GM18498 (cell line): ENCODE results near the gene PROSER2.
"Not testable (repeated sequence)": the region's sequence is repeated elsewhere in the genome, so short reads cannot be mapped to it uniquely, and the experiment has no call there.

ENCODE experiments used
- ATAC-seq: cut with Tn5 transposase; IDR thresholded peaks from one replicate; pipeline ENCODE4 v1.9.1; 2021; ENCODE audit warnings: mild to moderate bottlenecking, moderate library complexity; ENCODE audit not compliant: unreplicated experiment

The PROSER2 gene

DNA sequence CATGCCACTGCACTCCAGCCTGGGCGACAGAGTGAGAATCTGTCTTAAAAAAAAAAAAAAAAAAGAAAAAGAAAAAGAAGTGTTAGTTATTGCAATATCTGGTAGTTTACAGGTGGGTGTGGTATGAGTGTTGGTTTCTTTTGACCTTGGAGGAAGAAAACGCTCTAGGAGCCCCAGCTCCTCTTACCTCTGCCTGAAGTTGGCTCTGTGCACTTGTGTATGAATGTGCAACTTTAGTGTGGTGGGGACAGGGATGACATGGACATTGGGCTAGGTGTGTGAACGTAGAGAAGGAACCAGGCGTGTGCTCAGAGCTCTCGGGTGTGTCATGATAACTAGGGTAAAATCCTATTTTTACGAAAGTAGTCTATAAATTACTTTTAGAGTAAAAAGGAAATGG lies 11.9 kb downstream of the PROSER2 start:
- ATAC-seq, result no peak

DNA sequence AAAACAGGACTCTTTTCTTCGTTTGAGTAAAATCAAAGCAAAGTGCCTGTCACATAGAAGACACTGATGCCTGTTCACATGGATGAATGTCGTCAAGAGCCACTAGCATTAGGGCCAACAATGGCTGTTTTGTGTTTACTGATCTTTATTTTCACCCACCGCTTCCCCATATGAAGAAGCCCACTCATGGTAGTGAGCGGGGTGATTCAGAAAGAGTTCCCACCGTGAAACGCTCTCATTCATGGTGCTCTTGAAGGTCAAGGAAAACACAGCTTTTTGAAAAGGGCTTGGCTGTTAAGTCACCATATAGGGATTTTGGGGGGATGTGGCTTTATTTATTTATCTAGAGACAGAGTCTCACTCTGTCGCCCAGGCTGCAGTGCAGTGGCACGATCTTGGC lies 12.5 kb downstream of the PROSER2 start:
- no peak for ATAC-seq

DNA sequence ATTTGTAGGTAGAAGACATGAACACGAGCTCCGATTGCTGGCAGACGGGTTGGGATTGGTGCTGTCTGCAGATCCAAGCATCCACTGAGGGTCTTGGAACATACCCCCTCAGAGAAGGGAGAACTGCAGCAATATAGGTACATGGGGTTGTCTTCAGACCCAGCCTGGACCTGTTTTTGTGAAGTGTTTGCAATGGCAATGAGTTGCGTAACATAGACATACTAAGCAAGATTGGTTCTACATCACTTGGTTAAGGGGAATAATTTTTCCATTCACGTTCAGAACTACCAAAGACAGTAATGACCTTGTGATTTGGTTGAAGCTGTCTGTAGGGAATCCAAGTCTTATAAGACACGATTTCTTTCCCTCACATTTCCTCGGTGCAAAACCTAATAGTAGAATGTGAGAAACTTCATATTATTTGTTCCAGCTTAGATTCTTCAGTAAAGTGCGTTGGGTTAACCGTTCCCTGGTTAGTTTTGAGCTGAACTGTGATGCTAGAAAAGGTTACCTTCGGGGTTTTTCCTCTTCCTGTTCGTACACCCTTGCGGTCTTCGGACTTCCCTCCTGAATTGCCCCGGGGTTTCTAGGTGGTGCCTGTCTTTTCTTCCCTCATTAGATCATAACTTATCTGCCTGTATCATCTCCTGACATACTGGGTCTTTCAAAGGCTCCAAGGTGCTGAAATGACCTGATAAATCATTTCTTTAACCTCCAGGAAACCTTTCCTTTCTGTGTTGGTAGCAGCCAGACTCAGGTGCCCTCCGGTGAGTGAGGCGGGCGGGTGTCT lies 14.4 kb downstream of the PROSER2 start:
- no peak for ATAC-seq

DNA sequence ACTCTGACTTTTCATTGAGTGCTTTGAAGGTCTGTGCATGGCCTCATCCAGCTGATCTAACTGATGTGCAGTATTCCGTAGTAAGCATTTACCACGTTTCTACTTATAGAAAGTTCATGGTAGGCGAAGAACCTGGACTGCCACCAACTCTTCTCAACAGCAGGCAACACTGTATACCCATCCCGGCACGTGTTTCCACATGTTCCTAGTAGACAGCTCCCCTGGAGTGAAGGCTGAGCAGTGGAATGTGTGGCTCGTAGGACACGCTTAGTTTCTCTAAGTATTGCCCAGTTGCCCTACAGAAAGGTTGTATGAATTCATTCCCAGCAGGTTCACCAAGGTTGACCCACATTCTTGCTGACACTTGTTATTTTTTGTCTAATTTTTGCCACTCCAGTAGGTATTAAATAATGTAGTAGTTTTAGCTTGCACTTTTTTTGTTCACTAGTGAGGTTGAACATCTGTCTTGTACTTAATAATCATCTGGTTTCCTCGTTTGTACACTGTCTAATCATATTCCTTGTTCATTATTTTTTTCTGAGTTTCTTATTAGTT lies 15.2 kb downstream of the PROSER2 start:
- ATAC-seq, result no peak

DNA sequence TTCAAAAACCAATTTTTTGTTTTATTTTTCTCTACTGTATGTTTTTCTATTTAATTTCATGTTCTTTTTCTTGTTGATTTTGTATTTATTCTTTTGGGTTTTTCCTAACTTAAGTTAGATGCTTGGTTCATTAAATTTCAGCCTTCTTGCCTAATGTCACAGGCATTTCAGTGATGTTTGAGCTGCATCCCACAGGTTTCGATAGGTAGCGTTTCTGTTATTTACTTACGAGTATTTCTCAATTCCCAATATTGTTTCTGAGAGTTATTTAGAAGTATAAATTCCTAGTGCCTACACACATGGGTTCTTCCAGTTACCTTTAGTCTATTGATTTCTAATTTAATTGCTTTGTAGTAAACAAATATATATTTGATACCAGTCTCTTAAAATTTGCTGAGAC lies 18.2 kb downstream of the PROSER2 start:
- no peak for ATAC-seq

DNA sequence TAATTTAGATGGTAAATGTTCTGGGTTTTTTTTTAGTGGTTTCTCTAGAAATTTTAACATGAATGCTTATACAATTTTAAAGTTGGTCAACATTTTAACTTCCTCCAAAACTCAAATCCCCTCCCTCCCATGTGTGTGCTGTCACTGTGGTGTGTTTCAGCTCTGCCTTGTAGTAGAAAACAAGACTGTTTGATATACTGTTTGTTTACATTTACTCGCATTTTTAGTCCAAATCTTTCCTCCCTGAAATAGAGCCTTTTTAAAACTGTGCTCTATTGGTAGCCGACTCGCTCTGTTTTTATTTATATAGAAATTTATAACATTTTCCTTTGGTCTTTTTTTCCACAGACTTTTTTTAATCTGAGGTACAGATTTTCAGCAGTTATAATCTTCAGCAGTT lies 19.3 kb downstream of the PROSER2 start:
- ATAC-seq, result no peak

DNA sequence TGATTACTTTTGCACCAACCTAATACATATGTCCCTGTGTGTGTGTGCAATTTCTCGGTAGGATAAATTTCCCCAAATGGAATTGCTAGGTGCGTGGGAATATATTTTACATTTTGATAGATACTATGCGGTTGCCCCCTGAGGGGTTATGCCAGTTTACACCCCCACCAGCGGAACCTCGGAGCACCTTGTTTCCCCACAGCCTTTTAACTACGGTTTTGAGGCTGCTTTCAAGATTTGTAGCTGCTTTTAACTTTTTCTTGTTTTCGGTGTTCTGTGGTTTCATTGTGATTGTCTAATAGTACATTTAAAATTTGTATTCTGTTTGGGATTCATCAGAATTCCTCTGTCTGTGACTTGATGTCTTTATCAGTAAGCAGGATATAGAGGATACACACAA lies 22.0 kb downstream of the PROSER2 start:
- no peak for ATAC-seq

DNA sequence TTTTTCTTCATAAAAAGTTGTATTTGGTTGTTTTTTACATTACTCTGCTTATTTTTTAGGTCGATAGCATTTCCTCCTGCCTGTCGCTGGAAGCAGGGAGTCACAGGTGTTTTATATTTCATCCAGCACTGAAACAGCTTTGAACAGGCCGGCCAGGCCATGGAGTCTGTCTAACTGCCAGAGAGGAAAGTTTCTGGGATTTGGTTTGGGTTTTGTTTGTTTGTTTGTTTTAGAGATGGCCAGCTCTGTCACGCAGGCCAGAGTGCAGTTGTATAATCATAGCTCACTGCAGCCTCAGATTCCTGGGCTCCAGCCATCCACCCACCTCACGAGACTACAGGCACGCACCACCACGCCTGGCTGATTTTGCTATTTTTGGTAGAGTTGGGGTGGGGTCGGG lies 23.4 kb downstream of the PROSER2 start:
- ATAC-seq, result no peak

DNA sequence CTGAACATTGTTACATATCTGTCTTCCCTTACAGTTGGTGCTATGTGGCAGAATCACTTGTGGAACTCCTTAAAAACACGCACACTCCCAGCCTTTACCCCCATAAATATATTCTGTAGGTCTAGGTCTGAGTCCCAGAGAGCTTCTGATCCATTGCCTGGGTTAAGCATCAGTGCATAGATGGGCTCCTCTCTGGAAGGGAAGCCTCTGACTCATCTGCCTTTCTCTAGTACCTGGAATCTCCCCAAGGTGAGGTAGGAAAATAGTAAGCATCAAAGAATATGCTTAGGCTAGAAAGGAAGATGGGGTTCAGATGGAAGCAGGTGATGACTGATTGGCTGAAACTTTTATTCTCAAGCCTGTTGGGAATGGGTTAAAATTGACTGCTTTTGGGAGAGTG lies 26.1 kb downstream of the PROSER2 start:
- no peak for ATAC-seq

DNA sequence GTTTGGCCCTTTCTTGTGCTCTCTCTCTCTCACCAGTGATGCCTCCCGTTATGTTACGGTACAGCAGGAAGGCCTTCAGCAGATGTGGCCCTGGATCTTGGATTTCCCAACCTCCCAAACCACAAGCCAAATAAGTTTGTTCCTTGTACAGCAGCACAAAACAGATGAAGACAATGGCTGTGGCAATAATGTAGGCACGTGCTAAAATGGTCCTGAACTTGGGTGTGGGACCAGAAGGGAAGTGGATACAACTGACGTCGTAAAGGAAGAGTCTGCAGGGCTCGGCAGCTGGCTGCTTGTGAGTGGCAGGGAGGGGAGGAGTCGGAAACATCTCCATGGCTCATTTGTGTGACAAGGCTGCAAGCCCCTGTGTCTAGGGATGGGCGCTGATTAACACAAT lies 26.8 kb downstream of the PROSER2 start:
- no peak for ATAC-seq

DNA sequence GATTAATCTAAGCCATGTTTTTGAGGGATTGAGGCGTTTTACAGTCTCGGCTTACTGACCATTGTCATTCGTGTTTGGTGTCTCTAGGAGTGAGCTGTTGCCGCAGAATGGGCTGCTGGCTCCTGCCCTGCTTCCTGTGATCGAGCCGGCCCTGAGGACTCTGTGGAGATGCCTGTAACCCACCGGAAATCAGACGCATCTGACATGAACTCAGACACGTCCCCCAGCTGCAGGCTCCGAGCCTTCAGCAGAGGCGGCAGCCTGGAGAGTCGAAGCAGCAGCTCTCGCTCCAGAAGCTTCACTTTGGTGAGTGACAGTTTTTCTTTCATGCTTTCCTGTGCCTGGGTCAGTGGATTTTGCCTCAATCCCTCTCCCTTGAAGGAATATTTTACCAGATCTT lies 28.8 kb downstream of the PROSER2 start:
- ATAC-seq, result no peak

DNA sequence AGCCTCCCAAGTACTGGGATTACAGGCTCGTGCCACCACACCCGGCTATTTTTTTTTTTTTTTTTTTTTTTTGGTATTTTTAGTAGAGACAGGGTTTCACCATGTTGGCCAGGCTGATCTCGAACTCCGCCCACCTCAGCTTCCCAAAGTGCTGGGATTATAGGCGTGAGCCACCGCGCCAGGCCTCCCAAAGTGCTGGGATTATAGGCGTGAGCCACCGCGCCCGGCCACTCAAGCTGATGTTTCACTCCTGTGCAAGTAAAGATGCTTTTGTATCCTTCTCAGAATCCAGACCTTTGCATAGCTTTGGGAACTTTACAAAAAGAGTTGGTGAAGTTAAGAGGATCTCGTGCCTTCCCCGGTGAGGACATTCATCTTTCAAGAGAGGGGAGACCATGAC lies 29.5 kb downstream of the PROSER2 start:
- ATAC-seq, result not testable (repeated sequence)

DNA sequence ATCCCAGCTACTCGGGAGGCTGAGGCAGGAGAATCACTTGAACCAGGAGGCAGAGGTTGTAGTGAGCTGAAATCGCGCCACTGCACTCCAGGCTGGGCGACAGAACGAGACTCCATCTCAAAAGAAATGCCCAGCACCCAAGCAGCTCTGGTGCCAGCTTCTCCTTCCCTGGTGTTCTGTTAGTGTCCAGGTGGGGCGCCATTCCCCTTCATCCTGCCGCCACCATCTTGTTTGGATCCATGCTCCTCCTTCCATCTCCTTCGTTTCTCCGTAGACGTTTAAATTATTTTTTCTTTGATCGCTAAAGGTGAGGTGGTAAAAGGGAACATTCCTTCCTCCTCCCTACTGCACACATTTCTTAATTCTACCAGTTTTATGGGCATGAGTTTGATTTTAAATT lies 30.3 kb downstream of the PROSER2 start:
- ATAC-seq, result no peak

DNA sequence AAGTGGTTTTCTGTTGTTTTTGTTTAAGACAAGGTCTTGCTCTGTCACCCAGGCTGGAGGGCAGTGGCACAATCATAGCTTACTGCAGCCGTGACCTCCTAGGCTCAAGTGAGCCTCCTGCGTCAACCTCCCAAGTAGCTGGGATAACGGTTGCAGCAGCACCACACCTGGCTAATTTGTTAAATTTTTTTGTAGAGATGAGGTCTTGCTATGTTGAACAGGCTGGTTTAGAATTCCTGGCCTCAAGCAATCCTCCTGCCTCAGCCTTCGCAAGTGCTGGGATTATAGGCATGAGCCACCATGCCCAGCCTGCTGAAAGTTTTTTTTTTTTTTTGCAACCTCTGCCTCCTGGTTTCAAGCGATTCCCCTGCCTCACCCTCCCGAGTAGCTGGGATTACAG lies 31.1 kb downstream of the PROSER2 start:
- ATAC-seq, result no peak

DNA sequence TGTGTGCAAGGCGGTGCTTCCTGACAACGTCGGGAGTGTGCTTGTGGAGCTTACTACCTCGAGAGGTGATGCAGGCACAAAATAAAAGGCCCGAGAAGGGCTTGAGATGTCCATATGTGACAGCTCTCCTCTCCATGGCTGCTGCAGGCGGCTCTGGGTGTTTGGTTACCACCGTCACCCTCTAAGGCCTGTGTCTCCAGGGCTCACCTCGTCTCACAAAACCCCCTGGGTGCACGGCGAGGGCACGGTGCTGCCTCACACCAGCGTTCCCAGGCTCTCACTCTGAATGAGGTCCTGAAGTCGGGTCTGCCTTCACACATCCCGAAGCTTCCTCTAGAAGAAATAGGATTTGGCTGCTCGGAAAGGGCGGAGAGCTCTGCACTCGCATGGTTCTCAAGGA lies 32.9 kb downstream of the PROSER2 start:
- no peak for ATAC-seq

DNA sequence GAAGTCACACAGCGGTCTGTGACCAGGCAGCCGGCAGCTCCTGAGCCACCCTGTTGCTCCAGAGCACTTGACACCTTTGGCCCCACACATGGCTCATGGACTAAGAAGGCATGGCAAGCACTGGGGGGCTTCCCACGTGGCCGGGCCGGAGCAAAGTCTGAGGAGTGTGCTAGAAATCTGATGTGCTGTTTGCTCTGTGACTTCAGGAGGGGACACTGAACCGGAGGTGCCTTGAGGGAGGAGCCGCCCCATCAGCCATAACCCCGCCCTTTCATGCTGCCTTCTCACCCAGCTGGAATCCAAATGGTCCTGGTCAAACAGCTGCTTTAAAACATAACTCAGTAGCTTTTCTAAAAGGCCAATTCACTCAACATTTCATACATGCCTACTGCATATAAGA lies 33.5 kb downstream of the PROSER2 start:
- no peak for ATAC-seq

DNA sequence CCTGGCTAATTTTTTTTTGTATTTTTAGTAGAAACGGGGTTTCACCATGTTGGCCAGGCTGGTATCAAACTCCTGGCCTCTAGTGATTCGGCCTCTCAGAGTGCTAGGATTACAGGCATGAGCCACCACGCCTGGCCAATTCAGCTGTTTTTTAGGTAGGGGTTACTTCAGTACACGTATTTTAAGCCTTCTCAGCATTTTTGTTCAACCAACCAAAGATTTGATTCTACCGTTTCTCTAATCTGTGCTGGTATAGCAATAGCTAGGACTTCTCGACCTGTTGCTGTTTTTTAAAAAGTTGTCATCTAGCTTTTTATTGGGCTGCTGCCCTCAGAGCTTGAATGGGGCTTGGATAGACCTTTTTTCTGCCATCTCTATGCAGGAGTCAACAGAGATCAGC lies 34.9 kb downstream of the PROSER2 start:
- ATAC-seq, result no peak

DNA sequence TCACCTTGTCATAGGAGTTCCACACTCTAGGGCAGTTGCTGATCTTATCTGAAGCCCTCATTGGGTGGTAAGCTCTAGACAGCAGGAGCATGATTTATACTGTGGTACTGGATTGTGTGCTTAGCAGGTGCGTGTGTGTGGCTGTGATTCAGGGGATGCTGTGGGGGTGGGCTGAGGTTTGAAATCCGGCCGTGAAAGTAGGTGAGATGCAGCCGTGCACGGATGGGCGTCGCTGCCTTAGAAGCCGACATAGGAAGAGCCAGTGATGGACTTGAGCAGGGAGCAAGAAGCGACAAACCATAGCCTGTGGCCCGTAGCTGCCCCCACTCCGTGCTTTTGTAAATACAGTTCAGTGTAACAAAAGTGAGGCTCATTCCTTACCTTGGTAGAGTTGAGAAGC lies 38.2 kb downstream of the PROSER2 start:
- ATAC-seq, result no peak

DNA sequence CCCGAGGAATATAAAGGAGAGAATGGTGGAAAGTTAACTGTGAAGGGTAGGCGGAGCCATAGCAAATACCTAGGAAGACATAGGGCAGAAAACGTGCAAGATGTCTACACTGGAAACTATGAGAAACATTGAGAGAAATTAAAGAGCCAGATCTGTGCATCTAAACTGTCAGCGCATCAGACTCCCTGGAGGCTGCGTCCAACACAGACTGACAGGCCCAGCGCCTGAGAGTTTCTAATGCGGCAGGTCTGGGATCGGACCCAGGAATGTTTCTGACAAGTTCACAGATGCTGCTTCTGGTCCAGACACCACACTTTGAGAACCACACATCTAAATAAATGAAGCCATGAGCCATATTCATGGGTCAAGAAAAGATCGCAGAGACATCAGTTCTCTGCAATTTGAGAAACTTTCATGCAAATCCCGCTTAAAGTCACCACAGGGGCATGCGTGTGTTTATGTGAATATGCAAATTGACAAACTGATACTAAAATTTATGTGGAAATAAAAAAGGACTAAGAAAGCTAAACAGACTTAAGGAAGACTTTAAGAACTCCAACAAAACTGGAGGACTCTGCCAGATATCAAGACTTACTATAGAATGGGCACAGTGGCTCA lies 38.8 kb downstream of the PROSER2 start:
- no peak for ATAC-seq

DNA sequence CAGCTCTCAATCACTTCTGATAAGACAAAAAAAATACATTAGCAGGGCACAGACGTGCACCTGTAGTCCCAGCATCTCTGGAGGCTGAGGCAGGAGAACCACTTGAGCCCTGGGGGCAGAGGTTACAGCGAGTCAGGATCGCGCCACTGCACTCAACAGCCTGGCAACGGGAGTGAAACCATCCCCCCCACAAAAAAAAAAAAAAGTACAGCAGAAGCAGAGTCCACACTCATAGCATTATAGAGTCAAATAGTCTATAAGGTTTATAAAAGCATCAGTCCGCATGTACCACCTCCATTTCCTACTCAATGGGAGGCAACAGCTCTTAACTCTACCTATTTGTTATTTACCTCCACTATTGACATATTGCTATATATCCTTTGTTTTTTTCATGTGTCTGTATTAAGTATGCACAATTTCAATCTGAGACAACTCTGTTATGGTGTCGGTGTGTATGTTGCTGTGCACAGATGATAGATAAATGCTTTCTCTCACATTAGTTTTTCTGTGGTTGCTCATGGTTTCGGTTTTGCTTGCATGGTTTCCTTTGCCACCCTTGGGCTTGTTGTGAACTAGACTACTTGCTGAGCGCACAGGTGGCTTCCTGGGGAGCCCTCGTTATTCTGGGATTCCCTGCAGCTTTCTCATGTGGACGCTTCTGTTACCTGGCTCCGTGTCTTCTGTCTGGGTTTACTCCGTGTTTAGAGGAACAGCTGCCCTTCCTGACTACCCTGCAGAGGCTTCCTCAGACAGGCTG lies 40.4 kb downstream of the PROSER2 start:
- peak; percentile 99 for ATAC-seq

DNA sequence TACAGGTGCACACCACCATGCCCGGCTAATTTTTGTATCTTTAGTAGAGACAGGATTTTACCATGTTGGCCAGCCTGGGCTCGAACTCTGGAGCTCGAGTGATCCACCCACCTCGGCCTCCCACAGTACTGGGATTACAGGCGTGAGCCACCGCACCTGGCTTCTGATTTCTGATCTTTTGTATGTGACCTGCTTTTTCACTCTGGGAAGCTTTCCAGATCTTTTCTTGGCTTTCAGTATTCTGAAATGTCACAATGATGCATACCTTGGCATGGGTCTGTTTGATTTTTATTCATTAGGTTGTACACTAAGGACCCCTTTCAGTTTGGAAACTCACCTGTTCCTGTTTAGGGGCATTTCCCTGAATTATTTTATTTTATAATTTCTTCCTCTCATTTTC lies 41.6 kb downstream of the PROSER2 start:
- no peak for ATAC-seq

DNA sequence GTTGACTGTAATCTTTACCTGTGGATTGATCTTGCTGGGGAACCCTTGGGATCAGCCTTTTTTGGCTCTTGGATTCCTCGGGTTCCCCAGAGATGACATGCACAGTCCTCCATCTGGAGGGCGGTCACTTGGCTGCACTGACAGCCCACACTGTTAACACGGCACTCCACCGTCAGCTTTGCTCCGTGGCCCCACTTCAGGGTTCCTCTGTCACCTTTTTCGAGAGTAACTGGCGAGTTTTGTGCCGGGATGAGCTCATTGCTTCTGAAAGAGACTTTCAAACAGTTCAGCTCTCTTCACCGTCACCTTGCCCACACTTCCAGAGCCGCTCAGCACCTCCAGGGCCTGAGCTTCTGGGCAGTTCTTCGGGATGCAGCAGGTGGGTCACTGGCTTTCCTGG lies 42.4 kb downstream of the PROSER2 start:
- no peak for ATAC-seq
